GM19023 (cell line): ENCODE measurements around the gene TMEFF2.
"Not testable (repeated sequence)": the region's sequence is repeated elsewhere in the genome, so short reads cannot be mapped to it uniquely, and the experiment has no call there.

Experiments
- ATAC-seq: cut with Tn5 transposase; IDR thresholded peaks from one replicate; pipeline ENCODE4 v1.9.1; 2021; ENCODE audit warnings: mild to moderate bottlenecking, moderate library complexity; ENCODE audit not compliant: unreplicated experiment

Gene TMEFF2

DNA sequence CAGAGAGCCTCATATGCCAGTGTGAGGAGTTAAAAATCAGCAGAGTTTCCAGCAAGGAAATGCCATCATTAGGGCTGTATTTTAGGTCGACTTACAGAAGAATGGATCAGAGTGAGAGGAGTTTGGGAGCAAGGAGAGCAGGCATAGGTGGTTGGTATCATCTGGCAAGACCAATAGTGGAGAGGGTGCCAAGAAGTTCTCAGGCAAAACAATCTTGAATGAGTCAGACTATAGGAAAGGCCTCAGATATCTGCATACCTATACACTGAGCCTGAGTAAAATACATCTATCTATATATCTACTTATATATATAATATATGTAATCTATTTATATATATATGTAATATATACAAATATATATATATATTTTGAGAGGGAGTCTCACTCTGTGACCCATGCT, 57.3 kb downstream of the TMEFF2 start:
- no peak for ATAC-seq

GRCh38 chr2:192132604-192133003, 62.1 kb downstream of the TMEFF2 start:
- ATAC-seq: not testable (repeated sequence)

DNA sequence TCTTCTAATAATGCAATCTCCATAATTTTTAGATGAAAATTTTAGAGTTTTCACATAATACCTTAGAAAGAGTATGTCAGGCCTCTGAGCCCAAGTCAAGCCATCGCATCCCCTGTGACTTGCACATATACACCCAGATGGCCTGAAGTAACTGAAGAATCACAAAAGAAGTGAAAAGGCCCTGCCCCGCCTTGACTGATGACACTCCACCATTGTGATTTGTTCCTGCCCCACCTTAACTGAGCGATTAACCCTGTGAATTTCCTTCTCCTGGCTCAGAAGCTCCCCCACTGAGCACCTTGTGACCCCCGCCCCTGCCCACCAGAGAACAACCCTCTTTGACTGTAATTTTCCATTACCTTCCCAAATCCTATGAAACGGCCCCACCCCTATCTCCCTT, 64.4 kb downstream of the TMEFF2 start:
- ATAC-seq: not testable (repeated sequence)

- no peak for ATAC-seq
Observed at GRCh38 chr2:192128655-192129054, 66.1 kb downstream of the TMEFF2 start.

DNA sequence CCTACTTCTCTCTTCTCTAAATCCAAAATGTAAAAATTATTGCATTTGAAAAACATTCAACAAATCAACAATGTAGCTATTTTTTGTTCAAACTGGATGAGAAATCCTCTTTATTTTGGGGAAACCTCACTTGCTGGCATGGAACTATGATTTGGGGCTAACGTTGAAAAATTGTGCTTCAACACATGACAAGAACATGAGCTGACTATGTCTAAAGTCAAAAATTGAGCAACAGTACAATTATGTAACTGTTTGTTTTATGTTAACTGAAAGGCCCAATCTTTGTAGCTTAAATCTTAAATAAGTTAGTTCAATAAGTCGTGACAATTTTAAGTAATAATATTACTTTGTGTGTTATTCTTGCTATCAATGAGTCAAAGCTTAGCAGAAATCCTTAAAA, 67.3 kb downstream of the TMEFF2 start:
- ATAC-seq: no peak

DNA sequence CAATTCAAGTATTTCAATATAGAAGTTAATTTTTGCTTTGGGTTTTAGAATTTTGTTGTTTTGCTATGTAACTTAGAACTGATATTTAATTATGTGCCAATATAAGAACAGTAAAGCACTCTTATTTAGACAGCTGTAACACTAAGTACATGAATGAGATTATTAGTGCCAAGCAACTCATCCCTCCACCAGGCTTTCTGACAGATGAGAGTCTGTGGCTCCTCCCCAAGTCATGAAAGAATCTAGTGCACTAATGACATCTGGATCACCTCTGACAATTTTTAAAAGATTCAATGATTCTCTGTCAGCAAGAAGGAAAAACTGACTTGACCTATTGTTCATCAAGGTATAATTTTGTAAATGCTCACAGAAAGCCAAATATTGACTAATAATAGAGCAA, 67.8 kb downstream of the TMEFF2 start:
- ATAC-seq: no peak

GRCh38 chr2:192126426-192126825, 68.3 kb downstream of the TMEFF2 start:
- no peak for ATAC-seq

DNA sequence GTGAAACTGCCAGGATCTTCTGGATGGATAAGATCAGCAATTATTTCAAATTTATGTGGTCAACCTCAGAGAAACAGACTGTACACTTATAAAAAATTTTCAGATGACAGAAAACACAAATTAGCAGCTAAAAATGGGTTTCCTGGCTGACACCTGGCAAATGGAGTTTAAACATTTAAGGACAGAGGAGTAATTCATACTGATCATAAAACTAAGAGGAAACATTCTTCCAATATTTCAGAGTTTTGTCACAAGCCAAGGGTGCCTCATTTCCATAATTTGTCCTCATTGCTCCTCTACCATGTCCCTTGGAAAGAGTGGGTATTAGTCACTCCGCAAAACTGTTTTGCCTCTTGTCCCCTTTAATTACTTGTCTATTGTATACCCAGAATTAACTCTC, 70.2 kb downstream of the TMEFF2 start:
- ATAC-seq: no peak

GRCh38 chr2:192123847-192124246, 70.9 kb downstream of the TMEFF2 start:
- ATAC-seq: no peak

DNA sequence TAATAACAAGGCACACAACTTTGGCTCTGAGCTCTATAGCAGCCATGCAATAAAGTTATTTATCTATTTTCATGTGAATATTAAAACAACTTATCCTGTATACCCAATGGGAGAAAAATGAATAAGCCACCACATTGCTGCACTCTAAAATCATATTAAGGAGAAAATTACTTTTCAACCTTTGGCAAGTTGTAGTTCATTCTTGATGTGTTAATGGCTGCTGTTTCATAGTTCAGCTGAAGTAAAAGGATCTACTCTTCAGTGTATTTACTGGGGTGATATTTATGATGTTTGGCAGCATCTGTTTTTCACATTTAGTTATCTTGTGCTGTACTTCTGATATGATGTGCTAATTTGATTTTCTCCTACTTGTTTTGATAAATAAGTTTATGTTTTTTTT, 71.8 kb downstream of the TMEFF2 start:
- ATAC-seq: no peak

DNA sequence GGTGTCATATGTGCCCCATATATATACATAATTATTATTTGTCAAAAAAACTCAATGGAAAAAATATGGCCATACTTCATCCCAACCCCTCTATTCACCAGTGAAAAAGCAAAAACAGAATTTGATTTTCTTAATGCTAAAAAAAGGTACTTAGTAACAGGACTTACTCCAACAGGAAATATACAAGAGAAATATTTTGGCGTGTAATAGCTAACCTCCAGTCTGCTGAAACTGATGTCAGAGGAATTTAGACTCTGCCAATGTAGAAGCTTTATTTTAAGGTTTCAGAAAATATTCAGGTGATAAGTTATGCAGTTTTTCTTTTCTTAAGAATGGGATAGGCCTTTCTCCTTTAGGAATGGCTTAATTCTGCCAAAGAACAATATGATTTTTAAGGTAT, 72.6 kb downstream of the TMEFF2 start:
- ATAC-seq: no peak

- ATAC-seq: no peak
Observed at GRCh38 chr2:192119536-192119935, 75.2 kb downstream of the TMEFF2 start.

- no peak for ATAC-seq
Observed at GRCh38 chr2:192117705-192118104, 77.0 kb downstream of the TMEFF2 start.

- ATAC-seq: not testable (repeated sequence)
Observed at GRCh38 chr2:192111536-192111935, 83.2 kb downstream of the TMEFF2 start.

DNA sequence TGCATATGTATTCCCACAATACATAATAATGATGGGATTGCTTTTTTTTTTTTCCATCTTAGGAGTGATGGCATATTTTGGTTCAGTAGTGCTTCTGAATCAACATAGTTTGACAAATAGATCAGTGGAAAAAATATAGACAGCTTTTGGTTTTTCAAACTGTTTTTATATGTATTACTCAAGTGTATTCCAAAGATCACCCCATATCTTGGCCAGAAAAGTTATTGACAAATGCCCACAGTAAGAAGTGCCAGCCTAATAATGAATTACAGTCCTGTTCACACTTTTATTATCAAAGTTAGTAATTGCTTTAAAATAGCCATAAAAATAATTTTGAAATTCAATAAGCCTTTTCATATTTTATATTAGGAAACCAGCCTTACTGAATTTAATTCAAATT, 95.0 kb downstream of the TMEFF2 start:
- ATAC-seq: no peak

DNA sequence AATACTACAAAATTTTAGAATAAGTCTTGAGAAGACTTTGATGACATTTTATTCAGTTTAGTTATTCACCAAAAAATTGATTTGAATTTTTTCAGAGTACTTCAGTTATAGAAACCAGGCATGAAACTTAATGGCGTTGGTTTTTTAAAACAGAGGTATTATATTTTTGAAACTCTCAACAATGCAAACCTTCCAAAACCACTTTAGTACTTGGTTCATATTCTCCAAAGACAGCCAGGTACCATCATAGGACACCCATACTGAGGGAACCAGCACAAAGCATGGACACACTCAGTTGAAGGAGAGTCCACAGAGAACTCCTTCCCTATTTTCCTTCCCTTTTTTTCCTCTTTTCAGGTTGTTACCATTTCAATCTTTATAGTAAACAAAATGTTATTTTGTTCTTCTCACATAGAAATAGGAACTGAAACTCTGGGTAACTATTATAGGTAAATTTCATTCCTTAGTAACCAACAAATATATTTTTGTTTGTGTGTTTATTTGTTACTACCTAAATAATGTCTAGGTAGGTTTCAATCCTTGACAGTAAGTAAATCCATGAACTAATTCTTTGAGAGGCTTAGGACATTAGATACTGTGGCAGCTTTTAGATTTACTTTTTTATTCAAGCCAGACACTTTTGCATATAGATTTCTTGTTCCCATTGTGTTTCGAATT, 95.8 kb downstream of the TMEFF2 start:
- ATAC-seq: no peak

GRCh38 chr2:192091476-192091875, 103.3 kb downstream of the TMEFF2 start:
- ATAC-seq: no peak

- ATAC-seq: no peak
Observed at GRCh38 chr2:192090911-192091310, 103.8 kb downstream of the TMEFF2 start.

GRCh38 chr2:192087398-192087958, 107.3 kb downstream of the TMEFF2 start:
- ATAC-seq: no peak

DNA sequence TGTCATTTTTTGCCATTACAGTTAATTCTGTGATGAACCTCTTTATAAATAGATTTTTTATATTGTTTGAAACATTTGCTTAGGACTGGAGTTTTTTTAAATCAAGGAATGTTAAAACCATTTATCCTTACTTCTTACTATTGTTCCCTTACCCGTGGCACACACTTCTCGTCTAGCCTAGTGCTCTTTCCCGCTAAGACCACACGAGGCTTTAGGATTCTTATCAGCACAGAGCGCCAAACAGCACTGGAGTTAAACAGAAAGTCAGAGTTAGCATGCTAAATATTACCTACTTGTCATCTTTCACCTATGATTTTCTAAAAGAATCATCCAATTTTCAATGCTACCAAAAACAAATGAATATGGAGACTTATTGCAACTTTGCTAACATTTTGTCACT, 112.6 kb downstream of the TMEFF2 start:
- no peak for ATAC-seq

DNA sequence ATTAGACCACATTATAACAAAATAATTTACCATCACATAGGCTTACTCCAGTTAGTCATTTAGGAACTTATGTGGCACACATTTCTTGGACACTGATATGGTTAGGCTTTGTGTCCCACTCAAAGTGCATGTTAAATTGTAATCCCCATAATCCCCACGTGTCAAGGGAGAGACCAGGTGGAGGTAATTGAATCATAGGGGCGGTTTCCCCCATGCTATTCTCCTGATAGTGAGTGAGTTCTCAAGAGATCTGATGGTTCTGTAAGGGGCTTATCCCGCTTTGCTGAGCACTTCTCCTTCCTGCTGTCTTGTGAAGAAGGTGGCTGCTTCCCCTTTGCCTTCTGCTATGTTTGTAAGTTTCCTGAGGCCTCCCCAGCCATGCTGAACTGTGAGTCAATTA, 114.6 kb downstream of the TMEFF2 start:
- ATAC-seq: not testable (repeated sequence)

GRCh38 chr2:192073878-192074277, 120.9 kb downstream of the TMEFF2 start:
- ATAC-seq: no peak

DNA sequence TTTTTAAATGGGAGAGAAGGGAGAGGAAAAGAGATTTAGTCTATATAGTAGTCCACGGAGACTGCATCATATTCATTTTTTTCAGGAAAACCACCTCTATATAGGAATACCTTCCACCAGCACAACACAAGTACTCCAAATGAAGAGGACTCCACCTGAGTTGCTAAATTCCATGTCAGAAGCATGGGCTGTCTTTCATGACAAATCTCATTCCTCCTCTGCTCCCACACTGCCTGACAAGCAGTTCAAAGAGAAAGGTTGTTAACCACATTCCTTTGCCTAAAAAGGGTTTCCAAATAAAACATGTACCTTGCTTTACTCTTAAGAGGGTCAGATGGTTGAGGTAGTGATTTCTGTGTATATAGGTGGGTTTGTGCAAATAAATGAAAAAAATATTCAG, 122.0 kb downstream of the TMEFF2 start:
- no peak for ATAC-seq
